Activated naive CD4-positive, alpha-beta T cell treated with anti-CD3 and anti-CD28 coated beads, Interleukin-2, amount 50 U/mL, for 16 hours (primary cell): ENCODE results near the gene ECE1.
"Not testable (repeated sequence)": the region's sequence is repeated elsewhere in the genome, so short reads cannot be mapped to it uniquely, and the experiment has no call there.

Experiments
- DNase-seq: peaks from one replicate; pipeline ENCODE4 v3.0.0-alpha.2; 2020

The ECE1 gene

DNA sequence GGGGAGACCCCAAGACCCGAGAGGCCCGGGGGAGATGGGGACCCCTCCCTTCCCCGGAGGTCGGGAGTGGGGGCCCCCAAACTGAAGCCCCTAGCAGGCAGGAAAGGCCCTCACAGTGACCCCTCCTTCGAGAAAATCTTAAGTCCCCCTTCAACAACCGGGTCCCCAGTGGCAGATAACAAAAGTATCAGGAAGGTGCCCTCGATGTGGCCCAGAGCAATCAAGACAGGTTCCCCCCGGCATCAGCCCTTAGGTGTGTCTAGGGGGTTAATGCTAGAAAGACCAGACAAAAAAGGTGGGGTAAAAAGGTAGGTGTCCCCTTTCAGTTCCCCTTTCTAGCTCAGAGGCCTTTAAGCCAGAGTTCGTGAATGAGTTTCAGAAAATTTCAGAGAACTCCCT lies 282 bp upstream of the ECE1 start:
- DNase-seq, result no peak

DNA sequence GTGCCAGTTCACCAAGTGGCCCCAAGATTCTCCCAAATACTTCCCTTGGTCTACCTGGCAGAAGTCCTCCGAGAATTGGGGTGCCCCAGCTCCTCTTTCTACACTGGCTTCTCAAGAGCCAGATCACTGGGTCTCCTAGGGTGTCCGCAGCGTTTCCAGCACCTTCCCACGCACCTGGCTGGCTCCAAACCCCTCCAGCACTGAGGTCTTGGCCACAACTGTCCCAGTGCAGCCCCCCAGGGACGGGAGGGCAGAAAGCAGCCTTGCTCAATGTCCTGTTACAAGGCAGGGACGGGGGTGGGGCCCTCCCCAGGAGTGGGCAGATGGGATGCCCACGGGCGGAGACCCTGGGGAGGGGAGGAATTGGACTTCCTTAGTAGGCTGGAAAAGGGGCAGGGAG lies 1.1 kb downstream of the ECE1 start:
- DNase-seq, result no peak

DNA sequence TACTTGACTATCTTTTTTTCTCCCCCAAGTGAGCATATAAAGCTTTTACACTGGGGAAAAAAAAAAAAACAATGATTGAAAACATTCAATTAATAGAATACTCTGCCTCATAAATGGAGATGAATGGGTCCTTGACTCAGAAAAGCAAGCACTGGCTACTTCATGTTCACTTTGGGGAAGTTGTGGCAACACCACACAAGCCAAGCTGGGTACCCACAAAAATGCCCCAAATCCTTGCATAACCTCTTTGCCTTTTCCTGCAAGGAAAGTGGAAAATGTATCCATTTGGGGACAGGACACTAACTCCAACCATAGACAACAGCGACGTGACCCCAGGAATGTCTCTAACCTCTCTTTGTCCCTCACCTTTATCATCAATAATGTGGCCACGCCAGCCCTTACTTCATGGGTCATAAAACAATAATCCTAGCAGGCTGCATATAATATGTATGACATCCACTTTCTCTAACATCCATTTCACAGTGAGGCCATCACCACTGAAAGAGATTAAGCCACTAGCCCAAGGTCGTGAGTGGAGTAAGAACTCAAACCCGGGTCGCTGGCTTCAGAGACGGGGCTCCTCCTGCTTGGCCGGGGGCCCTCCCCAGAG lies 2.3 kb downstream of the ECE1 start:
- DNase-seq, result no peak

DNA sequence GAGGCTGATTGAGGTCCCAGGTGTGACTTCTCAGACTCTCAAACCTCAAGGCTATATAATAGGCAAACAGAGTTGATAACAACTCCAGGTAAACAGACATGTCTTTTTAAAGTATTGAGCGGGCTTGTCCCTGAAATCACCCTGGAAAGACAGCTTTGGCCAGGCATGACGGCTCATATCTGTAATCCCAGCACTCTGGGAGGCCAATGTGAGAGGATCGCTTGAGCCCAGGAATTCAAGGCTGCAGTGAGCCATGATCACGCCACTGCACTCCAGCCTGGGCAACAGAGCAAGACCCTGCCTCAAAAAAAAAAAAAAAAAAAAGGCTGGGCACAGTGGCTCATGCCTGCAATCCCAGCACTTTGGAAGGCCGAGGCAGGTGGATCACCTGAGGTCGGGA lies 4.9 kb downstream of the ECE1 start:
- not testable (repeated sequence) for DNase-seq

DNA sequence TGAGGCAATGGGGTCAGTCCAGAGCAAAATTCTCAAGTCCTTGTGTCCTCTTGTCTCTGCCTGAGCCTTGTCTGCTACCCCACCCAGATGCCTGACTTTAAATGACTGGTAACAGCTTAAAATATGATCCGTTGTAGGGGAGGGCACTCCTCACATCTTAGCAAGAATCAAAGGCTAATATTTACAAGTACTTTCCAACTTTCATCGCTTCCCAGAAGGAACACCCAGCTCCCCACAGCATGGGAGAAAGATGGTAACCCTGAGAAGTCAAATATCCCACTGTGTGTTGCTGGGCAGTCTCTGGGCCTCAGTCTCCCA lies 5.2 kb downstream of the ECE1 start:
- DNase-seq, result no peak

DNA sequence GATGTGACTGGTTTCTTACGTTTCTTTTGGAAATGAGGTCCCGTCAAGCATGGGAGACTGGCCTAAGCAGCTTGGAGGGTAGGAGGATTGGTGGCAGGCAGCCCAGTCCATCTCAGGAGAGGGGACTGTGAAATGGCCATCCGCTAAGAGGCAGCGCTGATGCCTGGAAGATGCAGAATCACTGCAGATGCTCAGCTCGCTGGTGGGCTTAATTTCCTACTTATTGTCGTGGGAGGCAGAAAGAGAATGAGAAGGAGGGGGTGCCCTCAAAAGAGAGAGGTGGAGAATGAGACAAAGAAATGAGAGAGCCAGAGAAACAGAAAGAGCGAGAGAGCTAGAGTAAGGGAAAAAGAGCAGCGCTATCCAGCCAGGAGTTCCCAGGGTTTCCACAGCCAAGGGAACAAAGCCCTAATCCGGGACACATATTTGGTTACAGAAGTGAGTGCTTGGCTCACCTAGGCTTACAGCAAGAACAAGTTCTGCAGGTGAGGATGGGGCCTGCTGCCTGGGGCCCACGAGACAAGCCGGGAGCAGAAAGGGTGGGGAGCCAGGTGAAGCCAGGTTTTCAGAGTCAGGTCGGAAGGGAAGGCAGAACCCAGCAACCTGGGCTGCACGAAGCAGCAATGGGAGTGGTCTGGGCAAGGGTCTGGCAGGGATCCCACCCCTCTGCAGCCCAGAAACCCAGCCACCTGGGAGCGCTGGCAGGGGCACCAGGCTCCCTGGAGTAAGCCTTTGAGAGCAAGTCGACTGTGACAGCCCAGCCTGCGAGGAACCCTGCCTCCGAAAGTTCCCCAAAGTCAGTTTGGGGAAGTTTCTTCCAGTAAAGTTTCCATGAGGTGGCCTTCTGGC lies 5.8 kb downstream of the ECE1 start:
- DNase-seq, result no peak

DNA sequence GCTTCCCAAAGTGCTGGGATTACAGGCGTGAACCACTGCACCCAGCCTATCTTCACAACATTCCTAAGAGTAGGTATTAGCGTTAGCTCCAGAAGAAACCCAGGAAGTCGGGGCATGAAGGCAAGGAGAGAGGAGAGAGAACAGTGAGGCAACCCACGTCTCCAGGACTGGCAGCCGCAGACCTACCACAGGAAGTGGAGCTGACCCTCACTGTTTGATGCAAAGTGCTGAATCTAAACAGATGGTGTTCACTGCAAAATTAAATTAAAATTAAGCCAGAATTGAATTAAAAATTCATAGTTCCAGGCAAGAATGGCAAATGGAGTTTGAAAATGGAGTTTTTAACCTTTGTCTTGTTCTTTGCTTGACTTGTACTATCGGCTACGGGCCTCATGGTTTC lies 6.7 kb downstream of the ECE1 start:
- DNase-seq, result no peak

DNA sequence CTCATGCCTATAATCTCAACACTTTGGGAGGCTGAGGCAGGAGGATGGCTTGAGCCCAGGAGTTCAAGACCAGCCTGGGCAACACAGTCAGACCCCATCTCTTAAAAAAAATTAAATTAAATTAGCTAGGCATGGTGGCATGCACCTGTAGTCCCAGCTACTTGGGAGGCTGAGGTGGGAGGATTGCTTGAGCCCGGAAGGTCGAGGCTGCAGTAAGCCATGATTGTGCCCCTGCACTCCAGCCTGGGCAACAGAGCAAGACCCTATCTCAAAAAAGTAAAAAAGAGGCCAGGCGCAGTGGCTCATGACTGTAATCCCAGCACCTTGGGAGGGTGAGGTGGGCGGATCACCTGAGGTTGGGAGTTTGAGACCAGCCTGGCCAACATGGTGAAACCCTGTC lies 8.2 kb downstream of the ECE1 start:
- DNase-seq, result not testable (repeated sequence)

DNA sequence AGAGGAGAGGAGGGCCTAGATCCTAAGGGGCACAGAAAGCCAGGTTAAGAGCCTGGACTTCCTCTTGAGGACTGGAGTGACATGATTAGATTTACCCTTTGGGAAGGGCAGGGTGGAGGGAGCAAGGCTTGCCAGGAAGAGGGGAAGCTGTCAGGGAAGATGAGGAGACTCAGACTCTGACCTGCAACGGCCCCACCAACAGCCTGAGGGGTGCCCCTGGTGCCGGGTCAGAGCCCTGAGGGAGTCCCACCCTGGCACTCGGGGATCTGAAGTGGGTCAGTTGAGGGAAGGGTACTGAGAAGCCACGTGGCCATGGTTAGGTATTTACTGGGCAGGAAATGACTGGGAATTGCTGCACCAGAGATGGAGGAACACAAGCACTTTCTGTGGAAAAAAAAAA lies 9.8 kb downstream of the ECE1 start:
- DNase-seq, result no peak

DNA sequence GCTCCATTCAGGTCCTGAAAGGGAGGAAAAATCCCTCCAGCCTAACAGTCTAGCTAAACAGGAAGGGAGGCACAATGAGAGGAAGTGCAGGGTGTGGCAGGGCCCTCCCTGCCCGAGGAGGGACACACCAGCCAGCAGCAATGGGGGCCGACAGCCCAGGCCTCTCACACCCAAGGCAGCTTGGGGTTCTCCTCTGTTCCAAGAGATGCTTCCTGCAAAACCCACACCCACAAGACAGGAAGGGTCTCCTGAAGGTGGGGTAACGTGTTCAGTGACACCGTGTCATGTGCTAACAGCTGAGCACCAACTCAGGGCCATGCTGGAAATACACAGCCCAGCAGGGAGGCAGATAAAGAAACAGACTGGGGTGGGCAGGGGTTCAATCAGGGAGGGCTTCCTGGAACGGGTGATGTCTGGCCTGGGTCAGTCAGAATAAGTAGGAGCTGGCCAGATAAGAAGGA lies 10.2 kb downstream of the ECE1 start:
- no peak for DNase-seq

DNA sequence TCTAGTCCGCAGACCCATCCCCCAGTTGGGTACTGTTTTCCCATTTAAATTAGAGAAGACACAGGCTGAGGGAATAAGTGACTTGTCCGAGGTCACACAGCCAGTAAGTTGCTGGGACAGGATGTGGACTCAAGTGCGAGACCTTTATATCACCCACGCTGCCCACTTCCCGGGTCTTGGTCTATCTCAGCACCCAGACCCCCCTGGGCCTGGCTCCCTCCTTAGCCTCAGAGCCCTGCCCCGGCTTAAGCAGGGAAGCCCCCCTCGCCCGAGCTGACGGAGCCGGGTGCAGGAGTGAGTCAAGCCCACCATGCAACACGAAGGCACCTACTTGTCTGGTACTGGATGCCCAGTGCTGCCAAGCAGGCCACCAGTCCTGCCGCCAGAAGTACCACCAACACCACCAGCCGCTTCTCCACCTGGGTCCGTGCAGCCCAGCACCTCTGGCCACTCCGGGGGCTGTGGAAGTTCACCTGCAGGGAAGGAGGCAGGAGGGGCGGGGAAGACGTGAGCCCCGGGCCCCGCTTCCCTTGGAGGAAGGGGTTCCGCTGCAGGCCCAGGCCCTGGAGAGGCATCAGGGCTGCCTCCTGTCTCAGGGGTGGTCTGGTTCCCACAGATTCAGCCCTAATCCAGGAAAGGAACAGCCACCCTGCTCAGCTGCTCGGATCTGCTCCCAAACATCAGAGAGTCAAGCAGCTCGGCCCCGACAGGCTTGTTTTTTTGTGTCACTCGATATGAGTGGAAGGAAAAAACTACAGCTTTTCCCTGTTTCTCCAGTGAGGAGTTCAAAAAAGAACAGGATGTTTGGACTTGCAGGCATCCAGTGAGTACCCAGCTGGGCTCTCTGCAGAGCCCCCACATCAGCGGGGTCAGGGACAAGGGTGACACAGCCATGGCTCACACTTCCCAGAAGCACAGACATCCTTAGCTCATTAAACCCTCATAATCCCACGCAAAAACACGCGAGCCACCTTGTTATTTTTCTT lies 11.1 kb downstream of the ECE1 start:
- DNase-seq, result no peak

DNA sequence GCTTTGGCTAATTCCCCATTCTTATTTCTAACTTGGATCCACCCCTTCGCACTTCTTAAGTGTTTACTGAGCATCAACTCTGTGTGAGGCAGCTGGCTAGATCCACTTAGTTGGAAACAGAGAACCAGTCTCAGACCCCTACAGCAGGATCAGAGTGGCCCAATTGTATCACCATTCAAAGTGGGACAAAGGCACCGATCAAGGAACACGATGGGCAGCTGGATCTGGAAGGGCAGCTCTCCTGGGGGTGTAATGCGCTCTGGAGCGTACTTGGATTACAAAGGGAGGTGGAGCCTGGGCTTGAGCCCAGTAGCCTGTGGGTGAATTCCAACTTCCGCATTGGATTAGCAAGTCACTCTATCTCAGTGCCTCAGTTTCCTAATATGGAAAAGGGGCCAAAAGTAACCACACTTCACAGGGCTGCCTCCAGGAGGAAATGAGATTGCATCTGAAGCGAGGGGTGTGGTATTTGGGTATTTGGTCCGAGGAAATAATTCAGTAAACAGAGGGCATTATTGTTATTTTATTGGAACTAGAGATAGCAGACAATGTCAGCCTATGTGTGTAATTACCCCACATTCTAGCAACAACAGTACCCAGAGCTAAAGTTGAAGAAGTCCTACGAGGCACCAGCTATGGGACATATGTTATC lies 11.9 kb downstream of the ECE1 start:
- DNase-seq, result no peak

DNA sequence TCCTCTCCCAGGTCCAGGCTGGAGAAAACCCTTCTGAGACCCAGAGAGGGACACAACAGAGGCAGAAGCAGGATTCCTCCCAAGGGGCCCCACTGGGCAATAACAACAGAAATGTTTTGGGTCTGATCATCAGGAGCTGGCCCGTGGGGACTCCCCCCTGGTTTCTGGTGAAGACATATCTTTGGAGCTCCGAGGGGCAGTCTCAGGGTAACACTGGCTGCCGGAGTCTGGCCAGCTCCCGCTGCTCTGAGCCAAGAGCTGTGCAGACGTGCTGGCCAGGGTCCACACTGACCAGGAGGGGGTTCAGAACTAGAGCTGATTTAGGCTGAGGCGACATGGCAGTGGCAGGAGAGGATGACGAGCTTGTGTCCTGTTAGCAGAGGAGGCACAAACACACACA lies 13.1 kb downstream of the ECE1 start:
- no peak for DNase-seq

DNA sequence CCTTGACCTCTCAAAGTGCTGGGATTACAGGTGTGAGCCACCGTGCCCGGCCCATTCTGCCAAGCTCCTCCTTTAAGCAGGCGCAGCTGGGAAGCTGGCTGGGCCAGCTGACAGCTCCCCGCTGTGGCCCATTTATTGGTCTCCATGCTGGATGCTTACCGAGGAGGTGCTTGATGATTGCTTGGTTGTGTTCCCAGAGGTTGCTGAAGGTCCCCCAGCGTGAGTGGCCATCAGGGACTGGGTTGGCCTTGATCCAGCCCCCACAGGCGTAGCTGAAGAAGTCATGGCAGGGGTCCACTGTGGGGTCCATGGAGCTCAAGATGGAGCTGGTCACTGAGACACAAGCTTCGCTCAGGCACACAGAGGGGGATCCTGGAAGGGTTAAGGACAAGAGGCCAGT lies 17.7 kb downstream of the ECE1 start:
- no peak for DNase-seq

DNA sequence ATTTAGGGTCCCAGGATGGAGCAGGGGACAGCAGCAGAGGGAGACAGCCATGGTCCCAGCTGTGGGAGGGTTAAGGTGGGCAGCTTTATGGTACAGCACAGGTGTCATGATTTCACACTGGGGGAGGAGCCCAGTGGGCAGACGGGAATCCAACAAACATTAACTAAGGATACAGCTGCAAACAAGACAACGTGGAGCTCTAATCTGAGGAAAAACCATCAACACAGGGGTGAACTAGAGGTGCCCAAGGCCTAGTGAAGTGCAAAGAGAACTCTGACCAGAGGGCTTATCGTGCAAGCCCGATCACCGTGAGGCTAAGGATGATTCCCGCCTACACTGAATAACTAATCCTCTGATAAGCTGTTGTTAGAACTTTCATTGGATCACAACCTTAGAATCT lies 18.7 kb downstream of the ECE1 start:
- DNase-seq, result no peak

DNA sequence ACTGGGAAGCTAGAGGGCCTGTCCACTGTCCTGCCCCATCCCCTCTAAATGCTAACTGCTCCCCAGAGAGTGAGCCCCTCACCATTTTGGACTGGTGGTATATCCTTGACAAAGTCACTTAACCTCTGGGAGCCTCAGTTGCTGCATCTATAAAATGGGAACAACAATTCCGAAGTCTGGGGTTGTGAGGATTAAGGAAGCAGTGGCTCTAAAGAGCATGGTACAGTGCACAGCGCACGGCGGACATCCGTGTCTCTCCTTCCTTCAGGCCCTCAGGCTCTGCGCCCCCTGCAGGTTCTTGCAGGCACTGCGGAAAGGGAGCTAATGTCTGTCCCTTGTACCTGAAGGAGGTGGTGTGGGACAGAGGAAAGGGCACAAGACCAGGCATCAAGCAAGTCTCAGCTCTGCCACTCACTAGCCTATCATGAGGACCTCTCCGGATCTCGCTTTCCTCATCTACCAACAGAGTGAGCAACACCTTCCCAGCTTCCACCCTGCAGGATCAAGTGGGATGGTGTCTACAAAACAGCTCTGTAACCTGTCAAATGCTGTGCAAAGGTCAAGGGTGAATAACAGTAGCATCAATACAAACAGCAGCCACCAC lies 20.1 kb downstream of the ECE1 start:
- DNase-seq, result peak; percentile 86

DNA sequence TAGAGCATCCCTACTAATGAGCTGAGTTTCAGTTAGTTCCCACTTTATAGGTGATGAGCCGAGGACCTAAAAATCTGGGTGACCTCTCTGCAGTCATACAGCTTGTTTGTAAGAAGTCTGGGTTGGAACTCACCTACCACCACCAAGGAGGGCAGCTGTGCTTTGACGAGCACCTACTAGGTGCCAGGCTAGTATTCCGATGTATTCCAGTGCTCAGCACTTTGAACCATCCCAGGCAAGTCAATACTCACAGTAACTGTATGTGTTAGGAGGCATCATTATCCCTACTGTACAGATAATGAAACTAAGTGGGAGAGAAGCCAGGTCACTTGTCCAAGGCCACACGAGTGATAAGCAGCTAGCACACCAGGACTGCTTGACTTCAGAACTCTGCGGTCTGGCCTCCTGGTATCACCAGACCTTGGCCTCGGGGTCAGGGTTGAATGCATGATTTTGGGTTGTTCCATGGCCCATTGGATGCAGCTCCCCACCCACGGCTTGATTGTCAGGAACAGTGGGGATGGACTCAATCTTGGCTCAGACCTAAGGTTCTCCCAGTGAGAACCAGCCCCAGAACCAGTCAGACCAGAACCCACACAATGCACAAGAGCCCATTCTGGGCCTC lies 20.7 kb downstream of the ECE1 start:
- DNase-seq, result no peak

DNA sequence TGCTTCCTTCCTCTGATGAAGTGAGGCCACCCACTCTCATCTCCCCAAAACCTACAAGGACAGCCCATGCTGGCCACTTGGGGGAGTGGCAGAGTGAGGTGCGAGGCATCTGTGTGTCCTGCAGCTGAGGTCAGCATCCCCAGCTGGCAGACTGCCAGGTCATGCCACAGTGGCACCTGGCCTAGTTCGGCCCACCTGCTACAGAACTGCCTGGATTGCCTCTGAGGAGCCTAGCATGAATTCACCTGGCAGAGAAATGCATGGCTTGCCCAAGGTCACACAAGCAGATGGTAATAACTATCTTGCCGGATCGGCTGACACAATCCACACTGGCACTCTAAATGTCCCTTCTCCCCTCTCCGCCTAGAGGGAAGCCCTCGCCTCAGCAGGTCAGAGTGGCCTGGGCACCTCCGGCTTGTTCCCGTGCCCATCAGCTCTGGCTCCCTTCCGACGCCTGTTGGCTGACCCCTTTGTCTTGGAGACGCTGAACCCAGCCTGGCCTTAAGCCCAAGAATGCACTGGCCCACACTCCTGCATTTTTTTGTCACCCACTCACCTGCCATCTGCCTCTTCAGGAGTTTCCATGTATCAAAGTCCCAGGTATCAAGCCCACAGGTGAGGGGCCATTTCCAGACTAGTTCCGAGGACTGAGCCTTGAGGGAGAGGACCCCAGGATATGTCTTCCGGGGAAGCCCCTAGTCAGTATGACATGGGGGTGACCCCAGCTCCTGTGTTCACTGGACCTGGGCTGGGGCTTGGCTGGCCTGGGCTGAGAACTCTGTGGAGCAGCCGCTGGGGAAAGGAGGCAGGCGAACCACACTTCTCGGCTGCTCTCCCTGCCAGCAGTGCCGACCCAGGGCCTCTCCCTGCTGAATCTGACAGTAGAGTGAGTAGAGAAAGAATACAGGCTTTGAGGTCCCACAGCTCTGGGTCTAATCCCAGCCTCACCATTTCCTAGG lies 21.7 kb downstream of the ECE1 start:
- DNase-seq, result no peak

DNA sequence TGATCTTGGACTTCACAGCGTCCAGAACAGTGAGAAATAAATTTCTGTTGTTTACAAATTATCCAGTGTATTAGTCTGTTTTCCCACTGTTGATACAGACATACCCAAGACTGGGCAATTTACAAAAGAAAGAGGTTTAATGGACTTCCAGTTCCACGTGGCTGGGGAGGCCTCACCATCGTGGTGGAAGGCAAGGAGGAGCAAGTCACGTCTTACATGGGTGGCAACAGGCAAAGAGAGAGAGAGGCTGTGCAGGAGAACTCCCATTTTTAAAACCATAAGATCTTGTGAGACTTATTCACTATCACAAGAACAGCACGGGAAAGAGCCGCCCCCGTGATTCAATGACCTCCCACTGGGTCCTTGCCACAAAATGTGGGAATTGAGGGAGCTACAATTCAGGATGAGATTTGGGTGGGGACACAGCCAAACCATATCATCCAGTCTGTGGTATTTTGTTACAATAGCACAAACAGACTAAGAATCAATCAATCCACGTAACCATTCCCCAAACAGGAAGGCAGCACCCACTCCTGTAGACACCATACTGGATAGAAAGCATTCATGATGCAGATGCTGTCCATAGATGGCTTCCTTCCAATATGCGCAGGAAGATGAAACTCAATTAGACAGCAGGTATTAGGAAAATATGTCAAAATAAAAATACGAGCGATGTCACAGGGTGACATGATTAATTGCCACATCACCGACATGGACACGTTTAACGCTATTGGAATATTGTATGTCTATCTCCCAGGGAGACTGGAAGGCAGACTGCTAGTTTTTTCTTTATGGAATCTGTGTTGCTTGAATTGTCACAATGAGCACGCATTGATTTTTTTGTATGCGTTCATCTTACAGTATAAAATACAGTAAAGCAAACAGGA lies 22.8 kb downstream of the ECE1 start:
- no peak for DNase-seq
